Activated naive CD4-positive, alpha-beta T cell treated with anti-CD3 and anti-CD28 coated beads, Interleukin-2, amount 50 U/mL, for 24 hours (primary cell): ENCODE data around the gene PNCK.

Source experiments
- H3K27ac Mint-ChIP-seq: one replicate; pipeline ENCODE4 v1.8.0; 2021; ENCODE audit warnings: mild to moderate bottlenecking, mixed read lengths
- H3K27me3 Mint-ChIP-seq: one replicate; pipeline ENCODE4 v1.8.0; 2021; ENCODE audit warnings: mixed read lengths
- H3K36me3 Mint-ChIP-seq: one replicate; pipeline ENCODE4 v1.8.0; 2021; ENCODE audit warnings: mixed read lengths
- H3K4me1 Mint-ChIP-seq: one replicate; pipeline ENCODE4 v1.8.0; 2021; ENCODE audit warnings: mixed read lengths
- H3K4me3 Mint-ChIP-seq: one replicate; pipeline ENCODE4 v1.8.0; 2021; ENCODE audit warnings: mild to moderate bottlenecking, mixed read lengths
- H3K9me3 Mint-ChIP-seq: one replicate; pipeline ENCODE4 v1.8.0; 2021; ENCODE audit warnings: mixed read lengths

Gene PNCK

DNA sequence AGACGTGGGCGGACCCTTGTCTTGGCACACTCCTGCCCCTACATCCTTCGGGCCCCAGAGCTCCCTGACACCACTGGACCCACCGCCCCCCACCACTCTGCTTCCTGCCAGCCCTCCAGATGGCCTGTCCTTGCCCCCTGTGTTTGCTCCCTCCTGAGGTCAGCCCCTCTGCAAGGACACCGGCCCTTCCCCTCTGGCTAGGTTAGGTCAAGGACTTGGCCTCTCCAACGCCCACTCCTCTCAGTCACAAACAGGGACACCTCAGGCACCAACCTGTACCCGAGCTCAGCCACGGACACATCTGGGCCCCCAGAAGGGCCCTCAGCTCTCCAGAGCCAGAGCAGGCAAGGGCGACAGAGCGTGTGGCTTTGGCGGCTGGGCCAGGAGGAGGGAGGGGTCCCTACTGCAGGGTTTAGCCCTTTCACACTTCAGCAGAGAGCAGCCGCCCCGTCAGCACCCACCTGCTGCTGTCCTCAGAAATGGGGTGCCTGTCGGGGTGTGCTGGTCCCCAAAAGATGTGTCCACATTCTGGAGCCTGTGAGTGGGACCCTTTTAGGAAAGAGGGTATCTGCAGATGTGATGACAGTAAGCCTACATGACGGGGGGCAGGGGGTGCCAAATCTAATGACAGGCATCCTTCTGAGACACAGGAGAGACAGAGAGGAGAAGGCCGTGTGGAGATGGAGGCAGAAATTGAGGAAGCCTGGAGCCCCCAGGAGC is 50.1 kb downstream of the PNCK start:
- Mint-ChIP-seq H3K27ac (no peak overlapping the region), H3K27me3 (no peaks in the 10 kb centered on the region), H3K4me3 (no peak overlapping the region), H3K36me3 (no peaks in the 10 kb centered on the region), H3K4me1 (no peaks in the 10 kb centered on the region), H3K9me3 (no peaks in the 10 kb centered on the region)

- Mint-ChIP-seq H3K27me3 (no peaks in the 10 kb centered on the region), H3K27ac (no peak overlapping the region)
These were observed 50.8 kb downstream of the PNCK start for GRCh38 chrX:153622661-153623309.

DNA sequence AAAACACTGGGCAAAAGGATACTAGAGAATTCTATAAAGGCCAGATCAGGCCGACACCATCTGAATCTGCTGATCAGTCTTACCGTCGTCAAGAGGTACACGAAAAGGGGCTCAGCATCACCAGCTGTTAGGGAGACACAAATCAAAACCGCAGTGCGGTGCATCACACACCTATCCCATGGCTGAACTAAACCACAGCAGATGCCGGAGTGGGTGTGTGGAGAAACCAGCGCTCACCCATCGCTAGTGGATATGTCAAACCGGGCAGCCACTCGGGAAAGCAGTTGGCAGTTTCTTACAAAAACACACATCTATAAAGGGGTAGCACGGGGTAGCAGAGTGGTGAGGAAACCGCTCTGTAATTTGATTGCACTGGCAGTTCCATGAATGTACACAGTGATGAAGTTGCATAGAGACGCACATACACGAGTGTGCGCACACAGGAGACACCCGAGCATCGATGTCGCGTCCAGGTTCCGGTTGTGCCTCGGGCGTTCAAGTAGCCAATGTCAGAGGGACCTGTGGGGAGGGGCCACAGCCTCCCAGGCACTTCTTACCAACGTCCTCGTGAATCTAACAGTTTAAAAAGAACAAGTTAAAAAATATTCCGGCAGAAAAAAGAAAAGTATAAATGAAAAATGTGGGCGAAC is 51.5 kb downstream of the PNCK start:
- Mint-ChIP-seq H3K9me3 (no peaks in the 10 kb centered on the region), H3K4me1 (no peaks in the 10 kb centered on the region), H3K4me3 (no peak overlapping the region), H3K27ac (no peak overlapping the region), H3K27me3 (no peaks in the 10 kb centered on the region), H3K36me3 (no peaks in the 10 kb centered on the region)

More at GRCh38 chrX:153622661-153623309, 50.8 kb downstream of the PNCK start:
- no peaks in the 10 kb centered on the region for H3K36me3 Mint-ChIP-seq
- H3K4me1 Mint-ChIP-seq = no peaks in the 10 kb centered on the region
- no peaks in the 10 kb centered on the region for H3K9me3 Mint-ChIP-seq
- H3K4me3 Mint-ChIP-seq = no peak overlapping the region

DNA sequence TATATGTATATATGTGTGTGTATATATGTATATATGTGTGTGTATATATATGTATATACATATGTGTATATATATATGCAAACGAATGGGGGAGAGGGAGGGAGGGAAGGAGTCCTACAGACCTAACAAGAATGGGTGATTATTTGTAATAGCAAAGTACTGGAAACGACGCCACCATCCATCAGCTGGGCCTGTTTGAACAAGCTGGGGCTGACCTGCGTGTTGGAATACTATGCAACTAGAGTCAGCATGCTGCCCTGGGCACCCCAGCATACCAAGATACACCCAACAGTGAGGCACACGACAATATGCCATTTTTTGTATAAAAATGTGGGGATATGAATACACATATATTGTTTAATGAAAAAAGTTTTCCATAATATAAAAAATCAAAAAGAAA is 53.0 kb downstream of the PNCK start:
- Mint-ChIP-seq H3K27me3 (no peaks in the 10 kb centered on the region), H3K27ac (no peak overlapping the region), H3K4me1 (no peaks in the 10 kb centered on the region), H3K36me3 (no peaks in the 10 kb centered on the region), H3K4me3 (no peak overlapping the region), H3K9me3 (no peaks in the 10 kb centered on the region)
